GM10248 (cell line): Measurements from ENCODE around the gene SCAF11.

ENCODE experiments used
- CTCF ChIA-PET: fragments of 300-600 bp; sonication (Branson Sonifier 250); formaldehyde crosslinking; extraction: SDS; loops from one replicate; lab custom pipeline; 2021; ENCODE audit warnings: antibody characterized with exemption; lab: Yijun Ruan, JAX
- POLR2A ChIA-PET: fragments of 350-650 bp; sonication (Branson Sonifier 250); formaldehyde crosslinking; extraction: SDS; loops from one replicate; lab custom pipeline; 2020; ENCODE audit warnings: antibody characterized with exemption; lab: Yijun Ruan, JAX
- DNase-seq: peaks from one replicate; pipeline ENCODE4 v3.0.0; 2012; ENCODE audit errors: extremely low spot score
- CTCF ChIP-seq: IDR thresholded peaks from 2 replicates; pipeline ENCODE4 v1.5.1; 2012; ENCODE audit warnings: mild to moderate bottlenecking, low read depth; ENCODE audit errors: extremely low read depth, missing control alignments, control extremely low read depth

SCAF11 gene

GRCh38 chr12:45913631-45914030, 76.7 kb downstream of the SCAF11 start:
- CTCF ChIA-PET = interaction anchor here (0.9 to 1.5 kb wide), 5 partner anchors 9 to 43 kb away, joined by 3 to 4 read pairs (median 3); no protein-coding TSS in a partner anchor
- POLR2A ChIA-PET = no interaction called here
- no peak for DNase-seq
- no peak for TF ChIP-seq CTCF

- TF ChIP-seq CTCF = no peak
- no peak for DNase-seq
- POLR2A ChIA-PET = no interaction called here
- CTCF ChIA-PET = interaction anchor here (1.0 to 1.5 kb wide), 2 partner anchors 12 to 24 kb away, joined by 3 to 4 read pairs; no protein-coding TSS in a partner anchor
Observed at GRCh38 chr12:45912774-45913173, 77.6 kb downstream of the SCAF11 start.

GRCh38 chr12:45909041-45909713, 81.2 kb downstream of the SCAF11 start:
- POLR2A ChIA-PET = no interaction called here
- DNase-seq = no peak
- TF ChIP-seq CTCF = no peak
- CTCF ChIA-PET = interaction anchor here (1.2 to 1.3 kb wide), 2 partner anchors 10 to 20 kb away, joined by 3 read pairs; no protein-coding TSS in a partner anchor

- DNase-seq = peak; percentile 25
Observed at GRCh38 chr12:45907955-45908354, 82.4 kb downstream of the SCAF11 start.

GRCh38 chr12:45898094-45898493, 92.3 kb downstream of the SCAF11 start:
- no peak for TF ChIP-seq CTCF
- no peak for DNase-seq
- ChIA-PET CTCF (no interaction called here), POLR2A (no interaction called here)

More at GRCh38 chr12:45907955-45908354, 82.4 kb downstream of the SCAF11 start:
- no peak for TF ChIP-seq CTCF
- CTCF ChIA-PET = interaction anchor here (1.3 to 1.5 kb wide), 2 partner anchors 9 to 24 kb away, joined by 3 read pairs; no protein-coding TSS in a partner anchor
- POLR2A ChIA-PET = no interaction called here

GRCh38 chr12:45895961-45896360, 94.4 kb downstream of the SCAF11 start:
- CTCF ChIA-PET = no interaction called here
- no peak for TF ChIP-seq CTCF
- DNase-seq = no peak
- POLR2A ChIA-PET = no interaction called here
